ENCODE results near the gene NAT16. TPM values are rescaled to one million over a fixed set of nuclear protein-coding genes. Genes with fewer than 3 reads are reported as not detected.

Gene NAT16
- total and polyA plus RNA-seq, 2 of the 13 experiments (the other 11 are each of a cell fraction or from before 2014, with no cell fraction given), result 0.04 TPM; not detected in 1

DNA sequence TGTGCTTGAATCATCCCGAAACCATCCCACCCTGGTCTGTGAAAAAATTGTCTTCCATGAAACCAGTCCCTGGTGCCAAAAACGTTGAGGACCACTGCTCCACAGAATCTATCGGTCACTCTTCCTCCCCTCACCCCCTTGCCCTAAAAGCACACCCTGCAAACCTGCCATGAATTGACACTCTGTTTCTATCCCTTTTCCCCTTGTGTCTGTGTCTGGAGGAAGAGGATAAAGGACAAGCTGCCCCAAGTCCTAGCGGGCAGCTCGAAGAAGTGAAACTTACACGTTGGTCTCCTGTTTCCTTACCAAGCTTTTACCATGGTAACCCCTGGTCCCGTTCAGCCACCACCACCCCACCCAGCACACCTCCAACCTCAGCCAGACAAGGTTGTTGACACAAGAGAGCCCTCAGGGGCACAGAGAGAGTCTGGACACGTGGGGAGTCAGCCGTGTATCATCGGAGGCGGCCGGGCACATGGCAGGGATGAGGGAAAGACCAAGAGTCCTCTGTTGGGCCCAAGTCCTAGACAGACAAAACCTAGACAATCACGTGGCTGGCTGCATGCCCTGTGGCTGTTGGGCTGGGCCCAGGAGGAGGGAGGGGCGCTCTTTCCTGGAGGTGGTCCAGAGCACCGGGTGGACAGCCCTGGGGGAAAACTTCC lies 54.0 kb downstream of the NAT16 start (continued):
- TF ChIP-seq UBTF (CRISPR knock-in tag; IDR thresholded peaks at IDR 0.05) (no peak; the same call in 1 of the 2 replicates), KDM5B (CRISPR knock-in tag; IDR thresholded peaks at IDR 0.05; ENCODE audit: borderline replicate concordance) (peak; percentile 63; the same call in 1 of the 2 replicates), PHB2 (IDR thresholded peaks at IDR 0.05; ENCODE audit: partially characterized antibody) (no peak), PRMT3 (CRISPR knock-in tag; IDR thresholded peaks at IDR 0.05; ENCODE audit: borderline replicate concordance, low read depth) (no peak), SOX6 (IDR thresholded peaks at IDR 0.05) (no peak), SOX6 (CRISPR knock-in tag; IDR thresholded peaks at IDR 0.05) (no peak), CREB1 (IDR thresholded peaks at IDR 0.05) (no peak), CREB1 (CRISPR knock-in tag; IDR thresholded peaks at IDR 0.05) (no peak), ELF3 (CRISPR knock-in tag; IDR thresholded peaks at IDR 0.05) (peak; percentile 41; the same call in 1 of the 2 replicates), NBN (conservative IDR thresholded peaks at IDR 0.05) (no peak), TCF7 (IDR thresholded peaks at IDR 0.05; ENCODE audit: low read depth) (no peak), NFYC (CRISPR knock-in tag; IDR thresholded peaks at IDR 0.05) (no peak), EP300 (IDR thresholded peaks at IDR 0.05; ENCODE audit: low read depth in 2 of 2, low read length in 2 of 2) (peak in 1 of 2 experiments; percentile 57; a peak in 1 of 4 replicates), EP300 (CRISPR knock-in tag; IDR thresholded peaks at IDR 0.05; ENCODE audit: borderline replicate concordance) (peak; percentile 66; the same call in 1 of the 2 replicates), ZNF766 (CRISPR knock-in tag; IDR thresholded peaks at IDR 0.05; ENCODE audit: borderline replicate concordance) (no peak), FLYWCH1 (CRISPR knock-in tag; IDR thresholded peaks at IDR 0.05) (0 out of 2 replicates have a peak, but pooled peaks have one; percentile 47), E2F1 (CRISPR knock-in tag; IDR thresholded peaks at IDR 0.05) (no peak), ZSCAN29 (CRISPR knock-in tag; conservative IDR thresholded peaks at IDR 0.05) (no peak), MNT (IDR thresholded peaks at IDR 0.05) (peak; percentile 99)
- TF ChIP-seq, protein P1, sequence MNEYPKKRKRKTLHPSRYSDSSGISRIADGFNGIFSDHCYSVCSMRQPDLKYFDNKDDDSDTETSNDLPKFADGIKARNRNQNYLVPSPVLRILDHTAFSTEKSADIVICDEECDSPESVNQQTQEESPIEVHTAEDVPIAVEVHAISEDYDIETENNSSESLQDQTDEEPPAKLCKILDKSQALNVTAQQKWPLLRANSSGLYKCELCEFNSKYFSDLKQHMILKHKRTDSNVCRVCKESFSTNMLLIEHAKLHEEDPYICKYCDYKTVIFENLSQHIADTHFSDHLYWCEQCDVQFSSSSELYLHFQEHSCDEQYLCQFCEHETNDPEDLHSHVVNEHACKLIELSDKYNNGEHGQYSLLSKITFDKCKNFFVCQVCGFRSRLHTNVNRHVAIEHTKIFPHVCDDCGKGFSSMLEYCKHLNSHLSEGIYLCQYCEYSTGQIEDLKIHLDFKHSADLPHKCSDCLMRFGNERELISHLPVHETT (CRISPR knock-in tag; conservative IDR thresholded peaks at IDR 0.05), result no peak; the same call in 1 of the 2 replicates
- TF ChIP-seq, protein P2, sequence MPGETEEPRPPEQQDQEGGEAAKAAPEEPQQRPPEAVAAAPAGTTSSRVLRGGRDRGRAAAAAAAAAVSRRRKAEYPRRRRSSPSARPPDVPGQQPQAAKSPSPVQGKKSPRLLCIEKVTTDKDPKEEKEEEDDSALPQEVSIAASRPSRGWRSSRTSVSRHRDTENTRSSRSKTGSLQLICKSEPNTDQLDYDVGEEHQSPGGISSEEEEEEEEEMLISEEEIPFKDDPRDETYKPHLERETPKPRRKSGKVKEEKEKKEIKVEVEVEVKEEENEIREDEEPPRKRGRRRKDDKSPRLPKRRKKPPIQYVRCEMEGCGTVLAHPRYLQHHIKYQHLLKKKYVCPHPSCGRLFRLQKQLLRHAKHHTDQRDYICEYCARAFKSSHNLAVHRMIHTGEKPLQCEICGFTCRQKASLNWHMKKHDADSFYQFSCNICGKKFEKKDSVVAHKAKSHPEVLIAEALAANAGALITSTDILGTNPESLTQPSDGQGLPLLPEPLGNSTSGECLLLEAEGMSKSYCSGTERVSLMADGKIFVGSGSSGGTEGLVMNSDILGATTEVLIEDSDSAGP (CRISPR knock-in tag; IDR thresholded peaks at IDR 0.05; ENCODE audit: borderline replicate concordance), result peak; percentile 86; the same call in 1 of the 2 replicates
- TF ChIP-seq, protein P3, sequence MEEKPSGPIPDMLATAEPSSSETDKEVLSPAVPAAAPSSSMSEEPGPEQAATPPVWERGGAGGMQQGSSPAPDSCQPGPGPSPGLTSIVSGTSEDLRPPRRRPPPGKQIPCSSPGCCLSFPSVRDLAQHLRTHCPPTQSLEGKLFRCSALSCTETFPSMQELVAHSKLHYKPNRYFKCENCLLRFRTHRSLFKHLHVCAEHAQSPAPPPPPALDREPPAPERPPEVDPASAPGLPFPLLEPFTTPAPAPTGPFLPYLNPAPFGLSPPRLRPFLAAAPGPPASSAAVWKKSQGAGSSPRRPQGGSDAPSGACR (CRISPR knock-in tag; IDR thresholded peaks at IDR 0.05), result no peak
